Gastrocnemius medialis (tissue), 4 donors: ENCODE data around the gene MTX2.

Experiments used
- CTCF ChIP-seq, 5 experiments: fragments of 450-650 bp in 3 of 5; fragments of 200-600 bp in 2 of 5; sonication (generic) in 2 of 5; IDR thresholded peaks in 4 of 5; conservative IDR thresholded peaks in 1 of 5; 1 replicate in 4 of 5; 2 replicates in 1 of 5; pipeline ENCODE4 v1.5.1; 2016 to 2019; ENCODE audit warnings: antibody characterized with exemption in 5 of 5, mild to moderate bottlenecking in 3 of 5, moderate library complexity in 3 of 5
- POLR2A ChIP-seq, 2 donors: fragments of 450-650 bp; IDR thresholded peaks; one replicate each; pipeline ENCODE4 v1.6.1; 2017; ENCODE audit warnings: antibody characterized with exemption in 2 of 2, mild to moderate bottlenecking in 2 of 2, moderate library complexity in 2 of 2

GRCh38 chr2:176321916-176322315 lies 52.7 kb downstream of the MTX2 start:
- TF ChIP-seq CTCF (IDR thresholded peaks at IDR 0.05 in 4 of 5, conservative IDR thresholded peaks at IDR 0.05 in 1 of 5) = no peak
- TF ChIP-seq POLR2A (IDR thresholded peaks at IDR 0.05) = no peak
